ENCODE measurements around the gene TXNL4B. TPM values are rescaled to one million over a fixed set of nuclear protein-coding genes. Genes with fewer than 3 reads are reported as not detected.
"Not testable (repeated sequence)": the region's sequence is repeated elsewhere in the genome, so short reads cannot be mapped to it uniquely, and the experiment has no call there.

The TXNL4B gene
- total RNA-seq, 2 donors from 2014 or later, result 3.7 to 38.6 TPM

- no peaks in the 10 kb centered on the region for H3K27me3 ChIP-seq (replicated peaks; ENCODE audit: insufficient read depth)
- H3K4me3 ChIP-seq, result no peak overlapping the region
- H3K27ac ChIP-seq, result no peak overlapping the region
- H3K9me3 ChIP-seq, result no peaks in the 10 kb centered on the region
- no peak for ATAC-seq (ENCODE audit: insufficient number of reproducible peaks, low FRiP score, low read depth)
- DNase-seq (ENCODE audit: low spot score), result no peak
- TF ChIP-seq CTCF (IDR thresholded peaks at IDR 0.05), result no peak
- no peaks in the 10 kb centered on the region for H3K36me3 ChIP-seq
- no peaks in the 10 kb centered on the region for H3K4me1 ChIP-seq (ENCODE audit: control insufficient read depth in 1 of 2, low read depth in 2 of 2)
Observed at GRCh38 chr16:72060405-72060804, 33.0 kb downstream of the TXNL4B start.

GRCh38 chr16:72059060-72059459 is 34.4 kb downstream of the TXNL4B start:
- not testable (repeated sequence) for H3K4me3 ChIP-seq; H3K27ac ChIP-seq; H3K4me1 ChIP-seq (ENCODE audit: control insufficient read depth in 1 of 2, low read depth in 2 of 2); H3K27me3 ChIP-seq (replicated peaks; ENCODE audit: insufficient read depth); H3K36me3 ChIP-seq; H3K9me3 ChIP-seq; DNase-seq (ENCODE audit: low spot score); ATAC-seq (ENCODE audit: insufficient number of reproducible peaks, low FRiP score, low read depth)

DNA sequence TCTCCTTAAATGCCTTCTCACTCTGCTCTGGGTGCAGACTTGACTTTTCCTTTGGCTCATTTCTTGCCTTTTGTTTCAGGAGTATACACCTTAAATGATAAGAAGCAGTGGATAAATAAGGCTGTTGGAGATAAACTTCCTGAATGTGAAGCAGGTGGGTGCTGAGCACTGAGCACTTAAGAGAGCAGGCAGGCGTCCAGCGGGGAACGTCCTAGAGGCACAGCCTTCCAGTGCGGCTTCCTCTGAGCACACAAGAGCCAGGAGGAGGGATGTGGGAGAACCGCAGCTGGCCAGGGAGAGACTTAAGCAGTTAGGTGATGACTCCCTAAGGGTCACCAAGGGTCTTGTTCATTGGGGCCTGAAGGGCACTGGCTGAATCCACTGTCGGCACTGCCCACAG is 36.1 kb downstream of the TXNL4B start:
- not testable (repeated sequence) for H3K27ac ChIP-seq; ATAC-seq (ENCODE audit: insufficient number of reproducible peaks, low FRiP score, low read depth); H3K36me3 ChIP-seq; H3K27me3 ChIP-seq (replicated peaks; ENCODE audit: insufficient read depth); DNase-seq (ENCODE audit: low spot score); H3K4me1 ChIP-seq (ENCODE audit: control insufficient read depth in 1 of 2, low read depth in 2 of 2); H3K4me3 ChIP-seq; H3K9me3 ChIP-seq

- Histone ChIP-seq H3K9me3 (no peaks in the 10 kb centered on the region), H3K4me3 (no peak overlapping the region), H3K27ac (no peak overlapping the region), H3K27me3 (replicated peaks; ENCODE audit: insufficient read depth) (no peaks in the 10 kb centered on the region), H3K4me1 (ENCODE audit: control insufficient read depth in 1 of 2, low read depth in 2 of 2) (no peaks in the 10 kb centered on the region), H3K36me3 (no peaks in the 10 kb centered on the region)
- no peak for TF ChIP-seq CTCF (IDR thresholded peaks at IDR 0.05)
- DNase-seq (ENCODE audit: low spot score) (no peak), ATAC-seq (ENCODE audit: insufficient number of reproducible peaks, low FRiP score, low read depth) (no peak)
Observed at GRCh38 chr16:72055911-72056310, 37.5 kb downstream of the TXNL4B start.

DNA sequence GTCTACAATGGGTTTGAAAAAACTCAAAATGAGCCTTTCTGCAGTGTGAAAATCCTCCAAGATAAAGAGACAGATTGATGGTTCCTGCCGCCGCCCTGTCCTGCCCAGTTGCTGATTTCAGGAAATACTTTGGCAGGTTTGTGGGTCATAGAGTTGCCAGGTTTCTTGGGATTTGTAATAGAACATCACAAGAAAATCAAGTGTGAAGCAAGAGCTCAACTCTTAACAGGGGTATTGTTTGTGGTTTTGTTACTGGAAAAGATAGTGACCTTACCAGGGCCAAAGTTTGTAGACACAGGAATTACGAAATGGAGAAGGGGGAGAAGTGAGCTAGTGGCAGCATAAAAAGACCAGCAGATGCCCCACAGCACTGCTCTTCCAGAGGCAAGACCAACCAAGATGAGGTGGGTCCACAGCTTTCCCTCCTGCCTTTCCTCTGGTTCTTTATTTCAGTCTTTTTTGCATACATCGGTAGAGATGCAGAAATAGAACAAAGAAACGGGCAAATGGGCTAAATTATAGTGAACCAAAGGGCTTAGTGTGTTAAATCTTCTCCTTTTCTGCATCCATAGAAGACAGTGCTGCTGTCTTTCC is 39.1 kb downstream of the TXNL4B start, which contains the start of gene HP:
TSS of gene HP (plus strand) at position 252 of the 594 bp plus-strand sequence. CDS start at position 400, 148 bp downstream.
- H3K36me3 ChIP-seq; H3K27me3 ChIP-seq (replicated peaks; ENCODE audit: insufficient read depth); ATAC-seq (ENCODE audit: insufficient number of reproducible peaks, low FRiP score, low read depth): not testable (repeated sequence)

DNA sequence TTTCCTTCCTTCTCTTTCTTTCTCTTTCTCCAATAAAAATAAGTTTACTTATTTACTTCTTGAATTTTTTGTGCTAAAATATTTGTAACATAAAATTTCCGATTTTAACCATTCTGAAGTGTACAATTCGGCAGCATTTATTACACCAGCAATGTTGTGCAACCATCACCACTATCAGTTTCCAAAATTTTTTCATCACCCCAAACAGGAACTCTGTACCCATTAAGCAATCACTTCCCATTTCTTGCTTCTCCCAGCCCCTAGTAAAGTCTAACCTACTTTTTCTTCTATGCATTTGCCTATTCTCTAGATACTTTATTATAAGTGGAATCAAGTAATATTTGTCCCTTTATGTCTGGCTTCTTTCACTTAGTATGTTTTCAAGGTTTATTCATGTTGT is 41.6 kb downstream of the TXNL4B start:
- TF ChIP-seq CTCF (IDR thresholded peaks at IDR 0.05), result no peak
- H3K4me3 ChIP-seq, result no peak overlapping the region
- ATAC-seq (ENCODE audit: insufficient number of reproducible peaks, low FRiP score, low read depth) (no peak), DNase-seq (ENCODE audit: low spot score) (no peak)
- H3K36me3 ChIP-seq, result no peaks in the 10 kb centered on the region
- H3K27ac ChIP-seq, result no peak overlapping the region
- H3K27me3 ChIP-seq (replicated peaks; ENCODE audit: insufficient read depth), result no peaks in the 10 kb centered on the region
- no peaks in the 10 kb centered on the region for H3K4me1 ChIP-seq (ENCODE audit: control insufficient read depth in 1 of 2, low read depth in 2 of 2)
- no peaks in the 10 kb centered on the region for H3K9me3 ChIP-seq

More for the DNA sequence above, 39.1 kb downstream of the TXNL4B start, which contains the start of gene HP:
- not testable (repeated sequence) for H3K9me3 ChIP-seq; H3K4me1 ChIP-seq (ENCODE audit: control insufficient read depth in 1 of 2, low read depth in 2 of 2); H3K4me3 ChIP-seq; H3K27ac ChIP-seq; DNase-seq (ENCODE audit: low spot score)

All from thoracic aorta (tissue), 2 donors.